SK-N-SH (cell line): ENCODE results near the gene FKBP2.

Experiments used
- FOXJ3 ChIP-seq: sonication (generic); formaldehyde crosslinking; IDR thresholded peaks from 2 replicates; pipeline ENCODE4 v1.5.1; 2020; ENCODE audit warnings: mild to moderate bottlenecking, missing genetic modification reagents
- POLR2AphosphoS5 ChIP-seq: IDR thresholded peaks from 2 replicates; pipeline ENCODE4 v1.6.1; 2012; ENCODE audit warnings: low read depth, low read length
- SIN3A ChIP-seq: IDR thresholded peaks from 2 replicates; pipeline ENCODE4 v1.6.1; 2012; ENCODE audit warnings: low read depth, mild to moderate bottlenecking, low read length, moderate library complexity, borderline replicate concordance
- TF ChIP-seq, protein P1 (sequence below): IDR thresholded peaks from 2 replicates; pipeline ENCODE4 v1.4.0; 2012; ENCODE audit warnings: low read depth, borderline replicate concordance
- TF ChIP-seq, protein P2 (sequence below): IDR thresholded peaks from 2 replicates; pipeline ENCODE4 v1.6.1; 2012; ENCODE audit warnings: mild to moderate bottlenecking, low read depth, low read length, moderate library complexity
- TF ChIP-seq, protein P3 (sequence below): fragments of 200-600 bp; sonication (generic); IDR thresholded peaks from 2 replicates; pipeline ENCODE4 v1.6.1; 2017; ENCODE audit warnings: antibody characterized with exemption, mild to moderate bottlenecking, moderate library complexity
- TF ChIP-seq, protein P4 (sequence below): IDR thresholded peaks from 2 replicates; pipeline ENCODE4 v1.4.0; 2012; ENCODE audit warnings: low read depth

GRCh38 chr11:64245797-64246620 lies 5.1 kb downstream of the FKBP2 start:
- TF ChIP-seq, protein P1, sequence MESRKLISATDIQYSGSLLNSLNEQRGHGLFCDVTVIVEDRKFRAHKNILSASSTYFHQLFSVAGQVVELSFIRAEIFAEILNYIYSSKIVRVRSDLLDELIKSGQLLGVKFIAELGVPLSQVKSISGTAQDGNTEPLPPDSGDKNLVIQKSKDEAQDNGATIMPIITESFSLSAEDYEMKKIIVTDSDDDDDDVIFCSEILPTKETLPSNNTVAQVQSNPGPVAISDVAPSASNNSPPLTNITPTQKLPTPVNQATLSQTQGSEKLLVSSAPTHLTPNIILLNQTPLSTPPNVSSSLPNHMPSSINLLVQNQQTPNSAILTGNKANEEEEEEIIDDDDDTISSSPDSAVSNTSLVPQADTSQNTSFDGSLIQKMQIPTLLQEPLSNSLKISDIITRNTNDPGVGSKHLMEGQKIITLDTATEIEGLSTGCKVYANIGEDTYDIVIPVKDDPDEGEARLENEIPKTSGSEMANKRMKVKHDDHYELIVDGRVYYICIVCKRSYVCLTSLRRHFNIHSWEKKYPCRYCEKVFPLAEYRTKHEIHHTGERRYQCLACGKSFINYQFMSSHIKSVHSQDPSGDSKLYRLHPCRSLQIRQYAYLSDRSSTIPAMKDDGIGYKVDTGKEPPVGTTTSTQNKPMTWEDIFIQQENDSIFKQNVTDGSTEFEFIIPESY = no peak
- TF ChIP-seq, protein P2, sequence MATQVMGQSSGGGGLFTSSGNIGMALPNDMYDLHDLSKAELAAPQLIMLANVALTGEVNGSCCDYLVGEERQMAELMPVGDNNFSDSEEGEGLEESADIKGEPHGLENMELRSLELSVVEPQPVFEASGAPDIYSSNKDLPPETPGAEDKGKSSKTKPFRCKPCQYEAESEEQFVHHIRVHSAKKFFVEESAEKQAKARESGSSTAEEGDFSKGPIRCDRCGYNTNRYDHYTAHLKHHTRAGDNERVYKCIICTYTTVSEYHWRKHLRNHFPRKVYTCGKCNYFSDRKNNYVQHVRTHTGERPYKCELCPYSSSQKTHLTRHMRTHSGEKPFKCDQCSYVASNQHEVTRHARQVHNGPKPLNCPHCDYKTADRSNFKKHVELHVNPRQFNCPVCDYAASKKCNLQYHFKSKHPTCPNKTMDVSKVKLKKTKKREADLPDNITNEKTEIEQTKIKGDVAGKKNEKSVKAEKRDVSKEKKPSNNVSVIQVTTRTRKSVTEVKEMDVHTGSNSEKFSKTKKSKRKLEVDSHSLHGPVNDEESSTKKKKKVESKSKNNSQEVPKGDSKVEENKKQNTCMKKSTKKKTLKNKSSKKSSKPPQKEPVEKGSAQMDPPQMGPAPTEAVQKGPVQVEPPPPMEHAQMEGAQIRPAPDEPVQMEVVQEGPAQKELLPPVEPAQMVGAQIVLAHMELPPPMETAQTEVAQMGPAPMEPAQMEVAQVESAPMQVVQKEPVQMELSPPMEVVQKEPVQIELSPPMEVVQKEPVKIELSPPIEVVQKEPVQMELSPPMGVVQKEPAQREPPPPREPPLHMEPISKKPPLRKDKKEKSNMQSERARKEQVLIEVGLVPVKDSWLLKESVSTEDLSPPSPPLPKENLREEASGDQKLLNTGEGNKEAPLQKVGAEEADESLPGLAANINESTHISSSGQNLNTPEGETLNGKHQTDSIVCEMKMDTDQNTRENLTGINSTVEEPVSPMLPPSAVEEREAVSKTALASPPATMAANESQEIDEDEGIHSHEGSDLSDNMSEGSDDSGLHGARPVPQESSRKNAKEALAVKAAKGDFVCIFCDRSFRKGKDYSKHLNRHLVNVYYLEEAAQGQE = no peak
- TF ChIP-seq, protein P3, sequence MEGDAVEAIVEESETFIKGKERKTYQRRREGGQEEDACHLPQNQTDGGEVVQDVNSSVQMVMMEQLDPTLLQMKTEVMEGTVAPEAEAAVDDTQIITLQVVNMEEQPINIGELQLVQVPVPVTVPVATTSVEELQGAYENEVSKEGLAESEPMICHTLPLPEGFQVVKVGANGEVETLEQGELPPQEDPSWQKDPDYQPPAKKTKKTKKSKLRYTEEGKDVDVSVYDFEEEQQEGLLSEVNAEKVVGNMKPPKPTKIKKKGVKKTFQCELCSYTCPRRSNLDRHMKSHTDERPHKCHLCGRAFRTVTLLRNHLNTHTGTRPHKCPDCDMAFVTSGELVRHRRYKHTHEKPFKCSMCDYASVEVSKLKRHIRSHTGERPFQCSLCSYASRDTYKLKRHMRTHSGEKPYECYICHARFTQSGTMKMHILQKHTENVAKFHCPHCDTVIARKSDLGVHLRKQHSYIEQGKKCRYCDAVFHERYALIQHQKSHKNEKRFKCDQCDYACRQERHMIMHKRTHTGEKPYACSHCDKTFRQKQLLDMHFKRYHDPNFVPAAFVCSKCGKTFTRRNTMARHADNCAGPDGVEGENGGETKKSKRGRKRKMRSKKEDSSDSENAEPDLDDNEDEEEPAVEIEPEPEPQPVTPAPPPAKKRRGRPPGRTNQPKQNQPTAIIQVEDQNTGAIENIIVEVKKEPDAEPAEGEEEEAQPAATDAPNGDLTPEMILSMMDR = no peak
- TF ChIP-seq FOXJ3 (CRISPR knock-in tag) (no peak), POLR2AphosphoS5 (peak; percentile 16), SIN3A (peak; percentile 24; the same call in 1 of the 2 replicates)
- TF ChIP-seq, protein P4, sequence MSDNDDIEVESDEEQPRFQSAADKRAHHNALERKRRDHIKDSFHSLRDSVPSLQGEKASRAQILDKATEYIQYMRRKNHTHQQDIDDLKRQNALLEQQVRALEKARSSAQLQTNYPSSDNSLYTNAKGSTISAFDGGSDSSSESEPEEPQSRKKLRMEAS = peak; percentile 55; the same call in 1 of the 2 replicates
